D721Med (cell line): Measurements from ENCODE around the gene DNAH2.
A peak's percentile ranks its signal among the peaks of the same experiment; 100 is the strongest.

Source experiments
- DNase-seq: peaks from one replicate; pipeline ENCODE4 v3.0.0; 2011; ENCODE audit warnings: low spot score; ENCODE audit not compliant: insufficient read length
- FAIRE-seq: peaks from 2 replicates; lab custom pipeline; 2011; peaks lifted over from hg19 to GRCh38; lab: Jason Lieb, UNC
- CTCF ChIP-seq: IDR thresholded peaks from 2 replicates; pipeline ENCODE4 v1.5.1; 2012; ENCODE audit warnings: mild to moderate bottlenecking, control low read depth; ENCODE audit not compliant: insufficient read depth; ENCODE audit errors: missing control alignments

Gene DNAH2

GRCh38 chr17:7880076-7880868 lies 162.7 kb downstream of the DNAH2 start:
- no peak for TF ChIP-seq CTCF
- FAIRE-seq (peak; percentile 53), DNase-seq (no peak)

GRCh38 chr17:7881276-7882054 lies 163.9 kb downstream of the DNAH2 start:
- no peak for FAIRE-seq
- no peak for DNase-seq
- no peak for TF ChIP-seq CTCF

- DNase-seq = no peak
- no peak for FAIRE-seq
- no peak for TF ChIP-seq CTCF
Measured at GRCh38 chr17:7882068-7882467, 164.5 kb downstream of the DNAH2 start.

- no peak for TF ChIP-seq CTCF
- DNase-seq = no peak
- no peak for FAIRE-seq
Measured at GRCh38 chr17:7882629-7883028, 165.1 kb downstream of the DNAH2 start.
